Fibroblast of lung (primary cell): ENCODE measurements around the gene VWA3B. TPM values are rescaled to one million over a fixed set of nuclear protein-coding genes. Genes with fewer than 3 reads are reported as not detected.

Source experiments
- DNase-seq, 2 donors: peaks; one replicate each; pipeline versions ENCODE4 v3.0.0 to v3.0.0-alpha.2; 2010; ENCODE audit warnings: low read depth in 2 of 2
- H2AFZ ChIP-seq: 2 replicates; pipeline ENCODE4 v1.5.1; 2012; ENCODE audit warnings: low read length, control low read depth, inconsistent platforms
- H3K27ac ChIP-seq: 2 replicates; pipeline ENCODE4 v1.5.1; 2011; ENCODE audit warnings: low read length, control low read depth; ENCODE audit not compliant: insufficient read depth
- H3K27me3 ChIP-seq: 2 replicates; pipeline ENCODE4 v1.5.1; 2011; ENCODE audit warnings: mild to moderate bottlenecking, low read length; ENCODE audit not compliant: control insufficient read depth, insufficient read depth
- H3K36me3 ChIP-seq: 2 replicates; pipeline ENCODE4 v1.5.1; 2011; ENCODE audit warnings: low read length; ENCODE audit not compliant: control insufficient read depth, insufficient read depth
- H3K4me1 ChIP-seq: 2 replicates; pipeline ENCODE4 v1.5.1; 2011; ENCODE audit warnings: low read length; ENCODE audit not compliant: control insufficient read depth, insufficient read depth; ENCODE audit errors: extremely low read depth
- H3K4me2 ChIP-seq: 2 replicates; pipeline ENCODE4 v1.5.1; 2011; ENCODE audit warnings: low read length, control low read depth; ENCODE audit not compliant: insufficient read depth; ENCODE audit errors: extremely low read depth
- H3K4me3 ChIP-seq, 4 experiments: fragments of 200-600 bp in 1 of 4; sonication (generic) in 1 of 4; replicated peaks in 1 of 4; 2 replicates each; pipeline ENCODE4 v1.5.1; 2011 to 2016; ENCODE audit warnings: low read length in 4 of 4, low read depth in 3 of 4, mild to moderate bottlenecking in 3 of 4, control low read depth in 2 of 4, inconsistent platforms in 1 of 4, mixed read lengths in 1 of 4; ENCODE audit not compliant: insufficient read depth in 1 of 4; ENCODE audit errors: control extremely low read depth in 1 of 4
- H3K79me2 ChIP-seq: 2 replicates; pipeline ENCODE4 v1.5.1; 2012; ENCODE audit warnings: mild to moderate bottlenecking, low read length, inconsistent platforms; ENCODE audit not compliant: control insufficient read depth, insufficient read depth
- H3K9ac ChIP-seq: 2 replicates; pipeline ENCODE4 v1.5.1; 2011; ENCODE audit warnings: mild to moderate bottlenecking, low read length, control low read depth; ENCODE audit not compliant: insufficient read depth
- H3K9me3 ChIP-seq: 2 replicates; pipeline ENCODE4 v1.5.1; 2012; ENCODE audit warnings: low read depth, low read length; ENCODE audit not compliant: control insufficient read depth, insufficient read depth
- H4K20me1 ChIP-seq: 2 replicates; pipeline ENCODE4 v1.5.1; 2011; ENCODE audit warnings: low read length; ENCODE audit not compliant: control insufficient read depth, insufficient read depth; ENCODE audit errors: extremely low read depth
- CTCF ChIP-seq, 2 donors: IDR thresholded peaks in 1 of 2; conservative IDR thresholded peaks in 1 of 2; 1 replicate in 1 of 2; 2 replicates in 1 of 2; pipeline ENCODE4 v1.5.1; 2011 to 2012; ENCODE audit warnings: low read length in 2 of 2, control low read depth in 1 of 2, inconsistent platforms in 1 of 2, low read depth in 1 of 2, mild to moderate bottlenecking in 1 of 2
- EZH2 ChIP-seq: IDR thresholded peaks from 2 replicates; pipeline ENCODE4 v1.5.1; 2012; ENCODE audit warnings: low read length, control low read depth, mild to moderate bottlenecking; ENCODE audit errors: missing control alignments
- polyA plus RNA-seq, 2 donors: library from polyadenylated mRNA; depleted of rRNA in 1 of 2; stranded (reverse) in 1 of 2; unstranded in 1 of 2; fragments of >200 nt; gene quantifications; 2 replicates each; pipeline ENCODE4 v1.2.1, GENCODE V29; 2011 to 2012; ENCODE audit warnings: missing spikeins in 1 of 2
- total RNA-seq: library from RNA; depleted of rRNA; stranded (reverse); fragments of >200 nt; gene quantifications from 2 replicates; pipeline ENCODE4 v1.2.1, GENCODE V29; 2014

Gene VWA3B
- total and polyA plus RNA-seq, 2 donors (not counting 1 experiment from before 2014, with no cell fraction given): 0.17 TPM; not detected in 1

- peak overlapping the region; percentile 54 for H2AFZ ChIP-seq
Measured at GRCh38 chr2:98087447-98088020, 567 bp downstream of the VWA3B start.

GRCh38 chr2:98088261-98088660 lies 1.3 kb downstream of the VWA3B start:
- no peaks in the 10 kb centered on the region for H3K36me3 ChIP-seq
- no peaks in the 10 kb centered on the region for H4K20me1 ChIP-seq
- H3K4me1 ChIP-seq: peaks cover 2% of the 10 kb centered on the region
- H3K27me3 ChIP-seq: peaks cover 12% of the 10 kb centered on the region
- H3K9ac ChIP-seq: no peak overlapping the region
- no peak overlapping the region for H3K4me2 ChIP-seq
- H3K4me3 ChIP-seq: no peak overlapping the region
- DNase-seq: no peak
- TF ChIP-seq EZH2: no peak
- TF ChIP-seq CTCF (conservative IDR thresholded peaks at IDR 0.05 in 1 of 2, IDR thresholded peaks at IDR 0.05 in 1 of 2; ENCODE audit: low read depth in 1 of 2, low read length in 2 of 2): no peak
- no peaks in the 10 kb centered on the region for H3K9me3 ChIP-seq
- no peak overlapping the region for H3K27ac ChIP-seq
- H3K79me2 ChIP-seq: no peaks in the 10 kb centered on the region
- H2AFZ ChIP-seq: no peak overlapping the region

More at GRCh38 chr2:98087447-98088020, 567 bp downstream of the VWA3B start:
- Histone ChIP-seq H3K4me2 (peak overlapping the region; percentile 95), H3K4me3 (peak overlapping the region; percentile 42 to 61 (median 50)), H4K20me1 (no peaks in the 10 kb centered on the region), H3K79me2 (no peaks in the 10 kb centered on the region), H3K9me3 (no peaks in the 10 kb centered on the region), H3K27ac (no peak overlapping the region), H3K9ac (peak overlapping the region; percentile 51), H3K36me3 (no peaks in the 10 kb centered on the region), H3K4me1 (peaks cover 2% of the 10 kb centered on the region), H3K27me3 (peaks cover 12% of the 10 kb centered on the region)
- peak in 1 of 2 donors; percentile 57 for DNase-seq
- TF ChIP-seq EZH2: peak; percentile 13
- no peak for TF ChIP-seq CTCF (conservative IDR thresholded peaks at IDR 0.05 in 1 of 2, IDR thresholded peaks at IDR 0.05 in 1 of 2; ENCODE audit: low read depth in 1 of 2, low read length in 2 of 2)

- H2AFZ ChIP-seq: no peak overlapping the region
- no peaks in the 10 kb centered on the region for H3K36me3 ChIP-seq
- H4K20me1 ChIP-seq: no peaks in the 10 kb centered on the region
- no peaks in the 10 kb centered on the region for H3K9me3 ChIP-seq
- no peak overlapping the region for H3K4me3 ChIP-seq
- no peak overlapping the region for H3K4me2 ChIP-seq
- H3K4me1 ChIP-seq: peaks cover 2% of the 10 kb centered on the region
- H3K27ac ChIP-seq: no peak overlapping the region
- H3K79me2 ChIP-seq: no peaks in the 10 kb centered on the region
- H3K9ac ChIP-seq: no peak overlapping the region
- H3K27me3 ChIP-seq: peaks cover 6% of the 10 kb centered on the region
- TF ChIP-seq EZH2: no peak
- DNase-seq: no peak
Measured at GRCh38 chr2:98089941-98090340, 3.0 kb downstream of the VWA3B start.
